A549 (cell line): ENCODE data around the gene TXNDC2.

ENCODE experiments used
- JUN ChIP-seq, 2 experiments: fragments of >200 bp; sonication (Bioruptor Twin); formaldehyde crosslinking; IDR thresholded peaks; 2 replicates in 1 of 2; 3 replicates in 1 of 2; pipeline ENCODE4 v1.6.1; 2016 to 2017
- TF ChIP-seq, protein P1 (sequence below): fragments of >200 bp; sonication (Bioruptor Twin); formaldehyde crosslinking; IDR thresholded peaks from 3 replicates; pipeline ENCODE4 v1.5.1; 2016
- TF ChIP-seq, protein P2 (sequence below): fragments of 200-600 bp; sonication (generic); IDR thresholded peaks from 2 replicates; pipeline ENCODE4 v1.6.1; 2016; ENCODE audit warnings: antibody characterized with exemption, mild to moderate bottlenecking, moderate library complexity

DNA sequence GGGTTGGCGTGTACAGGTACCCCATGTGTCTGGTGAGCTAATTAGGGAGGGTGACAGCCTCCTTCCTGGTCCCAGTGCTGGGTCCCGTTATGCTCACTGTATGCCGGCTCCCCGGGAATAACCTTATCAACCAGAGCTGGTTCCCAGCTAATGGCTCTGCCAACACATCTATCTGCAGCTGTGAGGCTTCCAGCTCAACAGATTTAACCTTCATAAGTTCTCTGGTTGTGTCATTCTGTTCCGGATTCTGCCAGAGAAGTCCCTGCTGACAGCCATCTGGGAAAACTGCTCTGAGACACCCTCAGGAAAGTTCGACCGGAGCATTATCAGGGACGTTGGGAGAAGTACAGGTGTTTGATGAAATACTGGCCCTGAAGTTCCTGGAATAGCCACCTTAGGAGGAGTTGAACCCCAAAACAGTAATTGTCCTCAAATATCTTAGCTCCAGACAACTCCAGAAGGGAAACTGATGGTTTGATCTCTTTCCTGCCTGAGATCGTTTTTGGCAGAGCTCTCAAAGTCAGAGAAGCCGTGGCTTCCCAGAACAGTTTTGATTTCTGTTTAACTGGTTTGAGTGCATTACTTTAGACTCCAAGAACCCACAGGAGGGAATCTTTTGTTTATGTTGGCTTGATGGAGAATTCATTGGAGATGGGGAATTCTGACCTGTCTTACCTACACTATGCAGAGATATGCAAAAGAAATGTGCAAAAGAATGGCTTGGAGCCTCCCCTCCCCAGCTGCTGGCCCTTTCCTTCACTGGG, 39.4 kb upstream of the TXNDC2 start:
- TF ChIP-seq, protein P1, sequence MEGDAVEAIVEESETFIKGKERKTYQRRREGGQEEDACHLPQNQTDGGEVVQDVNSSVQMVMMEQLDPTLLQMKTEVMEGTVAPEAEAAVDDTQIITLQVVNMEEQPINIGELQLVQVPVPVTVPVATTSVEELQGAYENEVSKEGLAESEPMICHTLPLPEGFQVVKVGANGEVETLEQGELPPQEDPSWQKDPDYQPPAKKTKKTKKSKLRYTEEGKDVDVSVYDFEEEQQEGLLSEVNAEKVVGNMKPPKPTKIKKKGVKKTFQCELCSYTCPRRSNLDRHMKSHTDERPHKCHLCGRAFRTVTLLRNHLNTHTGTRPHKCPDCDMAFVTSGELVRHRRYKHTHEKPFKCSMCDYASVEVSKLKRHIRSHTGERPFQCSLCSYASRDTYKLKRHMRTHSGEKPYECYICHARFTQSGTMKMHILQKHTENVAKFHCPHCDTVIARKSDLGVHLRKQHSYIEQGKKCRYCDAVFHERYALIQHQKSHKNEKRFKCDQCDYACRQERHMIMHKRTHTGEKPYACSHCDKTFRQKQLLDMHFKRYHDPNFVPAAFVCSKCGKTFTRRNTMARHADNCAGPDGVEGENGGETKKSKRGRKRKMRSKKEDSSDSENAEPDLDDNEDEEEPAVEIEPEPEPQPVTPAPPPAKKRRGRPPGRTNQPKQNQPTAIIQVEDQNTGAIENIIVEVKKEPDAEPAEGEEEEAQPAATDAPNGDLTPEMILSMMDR = no peak
- TF ChIP-seq, protein P2, sequence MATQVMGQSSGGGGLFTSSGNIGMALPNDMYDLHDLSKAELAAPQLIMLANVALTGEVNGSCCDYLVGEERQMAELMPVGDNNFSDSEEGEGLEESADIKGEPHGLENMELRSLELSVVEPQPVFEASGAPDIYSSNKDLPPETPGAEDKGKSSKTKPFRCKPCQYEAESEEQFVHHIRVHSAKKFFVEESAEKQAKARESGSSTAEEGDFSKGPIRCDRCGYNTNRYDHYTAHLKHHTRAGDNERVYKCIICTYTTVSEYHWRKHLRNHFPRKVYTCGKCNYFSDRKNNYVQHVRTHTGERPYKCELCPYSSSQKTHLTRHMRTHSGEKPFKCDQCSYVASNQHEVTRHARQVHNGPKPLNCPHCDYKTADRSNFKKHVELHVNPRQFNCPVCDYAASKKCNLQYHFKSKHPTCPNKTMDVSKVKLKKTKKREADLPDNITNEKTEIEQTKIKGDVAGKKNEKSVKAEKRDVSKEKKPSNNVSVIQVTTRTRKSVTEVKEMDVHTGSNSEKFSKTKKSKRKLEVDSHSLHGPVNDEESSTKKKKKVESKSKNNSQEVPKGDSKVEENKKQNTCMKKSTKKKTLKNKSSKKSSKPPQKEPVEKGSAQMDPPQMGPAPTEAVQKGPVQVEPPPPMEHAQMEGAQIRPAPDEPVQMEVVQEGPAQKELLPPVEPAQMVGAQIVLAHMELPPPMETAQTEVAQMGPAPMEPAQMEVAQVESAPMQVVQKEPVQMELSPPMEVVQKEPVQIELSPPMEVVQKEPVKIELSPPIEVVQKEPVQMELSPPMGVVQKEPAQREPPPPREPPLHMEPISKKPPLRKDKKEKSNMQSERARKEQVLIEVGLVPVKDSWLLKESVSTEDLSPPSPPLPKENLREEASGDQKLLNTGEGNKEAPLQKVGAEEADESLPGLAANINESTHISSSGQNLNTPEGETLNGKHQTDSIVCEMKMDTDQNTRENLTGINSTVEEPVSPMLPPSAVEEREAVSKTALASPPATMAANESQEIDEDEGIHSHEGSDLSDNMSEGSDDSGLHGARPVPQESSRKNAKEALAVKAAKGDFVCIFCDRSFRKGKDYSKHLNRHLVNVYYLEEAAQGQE = no peak
- TF ChIP-seq JUN (IDR thresholded peaks at IDR 0.05) = no peak
